HepG2 (cell line): Measurements from ENCODE around the gene CERT1. TPM values are rescaled to one million over a fixed set of nuclear protein-coding genes. Genes with fewer than 3 reads are reported as not detected.
A peak's percentile ranks its signal among the peaks of the same experiment; 100 is the strongest.

Experiments used
- ATAD3A ChIP-seq: sonication (generic); formaldehyde crosslinking; IDR thresholded peaks from 2 replicates; pipeline ENCODE4 v1.4.0; 2020; ENCODE audit warnings: missing genetic modification reagents
- CBFB ChIP-seq: sonication (generic); formaldehyde crosslinking; IDR thresholded peaks from 2 replicates; pipeline ENCODE4 v1.4.0; 2020; ENCODE audit warnings: missing genetic modification reagents
- CCDC6 ChIP-seq: sonication (generic); formaldehyde crosslinking; IDR thresholded peaks from 2 replicates; pipeline ENCODE4 v1.8.1; 2022; ENCODE audit warnings: mild to moderate bottlenecking, missing genetic modification reagents, moderate library complexity
- CSRNP1 ChIP-seq: sonication (generic); formaldehyde crosslinking; IDR thresholded peaks from 2 replicates; pipeline ENCODE4 v1.8.1; 2023; ENCODE audit warnings: mild to moderate bottlenecking, missing genetic modification reagents
- EED ChIP-seq: sonication (generic); formaldehyde crosslinking; IDR thresholded peaks from 2 replicates; pipeline ENCODE4 v1.5.0; 2020; ENCODE audit warnings: mild to moderate bottlenecking, missing genetic modification reagents
- FOXM1 ChIP-seq: sonication (generic); formaldehyde crosslinking; IDR thresholded peaks from 2 replicates; pipeline ENCODE4 v1.5.0; 2020; ENCODE audit warnings: missing genetic modification reagents
- FOXP4 ChIP-seq: sonication (generic); formaldehyde crosslinking; IDR thresholded peaks from 2 replicates; pipeline ENCODE4 v1.4.0; 2020; ENCODE audit warnings: missing genetic modification reagents
- KAT2B ChIP-seq: fragments of 150-350 bp; IDR thresholded peaks from 2 replicates; pipeline ENCODE4 v1.6.1; 2014; ENCODE audit warnings: low read depth, low read length, borderline replicate concordance
- KDM4B ChIP-seq: sonication (generic); formaldehyde crosslinking; IDR thresholded peaks from 2 replicates; pipeline ENCODE4 v1.4.0; 2020; ENCODE audit warnings: missing genetic modification reagents
- RAD51 ChIP-seq: fragments of 450-650 bp; IDR thresholded peaks from 2 replicates; pipeline ENCODE4 v1.6.1; 2016; ENCODE audit warnings: borderline replicate concordance
- RBFOX2 ChIP-seq: fragments of 200-400 bp; formaldehyde crosslinking; IDR thresholded peaks from 2 replicates; pipeline ENCODE4 v1.6.1; 2017; ENCODE audit warnings: low read depth, mild to moderate bottlenecking, low read length
- SPEN ChIP-seq: sonication (generic); formaldehyde crosslinking; IDR thresholded peaks from 2 replicates; pipeline ENCODE4 v1.5.1; 2020; ENCODE audit warnings: low read depth, mild to moderate bottlenecking, missing genetic modification reagents
- ZBTB4 ChIP-seq: sonication (generic); formaldehyde crosslinking; IDR thresholded peaks from 2 replicates; pipeline ENCODE4 v1.4.0; 2020; ENCODE audit warnings: missing genetic modification reagents, mild to moderate bottlenecking, borderline replicate concordance
- ZNF280B ChIP-seq: sonication (generic); formaldehyde crosslinking; IDR thresholded peaks from 2 replicates; pipeline ENCODE4 v1.5.0; 2020; ENCODE audit warnings: missing genetic modification reagents, mild to moderate bottlenecking, borderline replicate concordance
- ZNF749 ChIP-seq: sonication (generic); formaldehyde crosslinking; IDR thresholded peaks from 2 replicates; pipeline ENCODE4 v1.8.0; 2022; ENCODE audit warnings: mild to moderate bottlenecking, missing genetic modification reagents, moderate library complexity, borderline replicate concordance
- ZSCAN9 ChIP-seq: IDR thresholded peaks from 2 replicates; pipeline ENCODE4 v1.6.1; 2016; ENCODE audit warnings: borderline replicate concordance
- polyA plus RNA-seq, 8 experiments: library from polyadenylated mRNA; depleted of rRNA in 3 of 8; stranded (reverse) in 7 of 8; unstranded in 1 of 8; fragments of >200 nt; fragmentation: Illumina TruSeq in 4 of 8; extraction: Trizol in 4 of 8; gene quantifications; 2 replicates each; pipeline versions ENCODE4 v1.2.1 to v1.2.3, GENCODE V29; 2011 to 2016; ENCODE audit warnings: low read depth in 4 of 8, missing spikeins in 1 of 8, mixed read lengths in 1 of 8; ENCODE audit not compliant: insufficient read depth in 1 of 8
- total RNA-seq, 5 experiments: library from RNA; depleted of rRNA; stranded (reverse); fragments of >200 nt; fragmentation: Illumina TruSeq; extraction: Trizol; gene quantifications; 2 replicates each; pipeline ENCODE4 v1.2.3, GENCODE V29; 2016; ENCODE audit warnings: low read depth in 1 of 5

Gene CERT1
- total and polyA plus RNA-seq, 2 of the 13 experiments (the other 11 are each of a cell fraction or from before 2014, with no cell fraction given) = 8.2 to 12.7 TPM

- TF ChIP-seq ZBTB4 (CRISPR knock-in tag) = no peak
- TF ChIP-seq ZNF280B (CRISPR knock-in tag) = no peak
- no peak for TF ChIP-seq ATAD3A (CRISPR knock-in tag)
- no peak for TF ChIP-seq RAD51
- no peak for TF ChIP-seq FOXM1 (CRISPR knock-in tag)
- peak; percentile 86 for TF ChIP-seq SPEN (CRISPR knock-in tag)
- peak; percentile 71; the same call in 1 of the 2 replicates for TF ChIP-seq EED
- peak; percentile 28 for TF ChIP-seq CCDC6
- no peak for TF ChIP-seq KAT2B
- peak; percentile 17; the same call in 1 of the 2 replicates for TF ChIP-seq CSRNP1
- TF ChIP-seq CBFB (CRISPR knock-in tag) = no peak
- TF ChIP-seq FOXP4 (CRISPR knock-in tag) = no peak
- TF ChIP-seq ZSCAN9 (CRISPR knock-in tag) = no peak
- TF ChIP-seq ZNF749 = 0 out of 2 replicates have a peak, but pooled peaks have one; percentile 28
- peak; percentile 79 for TF ChIP-seq RBFOX2
- TF ChIP-seq KDM4B (CRISPR knock-in tag) = peak; percentile 54; the same call in 1 of the 2 replicates
Observed at GRCh38 chr5:75511435-75512382, at the start of gene CERT1, which contains the start of gene POLK (continued).
